ENCODE measurements around the gene STARD3. TPM values are rescaled to one million over a fixed set of nuclear protein-coding genes. Genes with fewer than 3 reads are reported as not detected.

The STARD3 gene
- total RNA-seq, 1 experiment from 2014 or later = 55.5 TPM

DNA sequence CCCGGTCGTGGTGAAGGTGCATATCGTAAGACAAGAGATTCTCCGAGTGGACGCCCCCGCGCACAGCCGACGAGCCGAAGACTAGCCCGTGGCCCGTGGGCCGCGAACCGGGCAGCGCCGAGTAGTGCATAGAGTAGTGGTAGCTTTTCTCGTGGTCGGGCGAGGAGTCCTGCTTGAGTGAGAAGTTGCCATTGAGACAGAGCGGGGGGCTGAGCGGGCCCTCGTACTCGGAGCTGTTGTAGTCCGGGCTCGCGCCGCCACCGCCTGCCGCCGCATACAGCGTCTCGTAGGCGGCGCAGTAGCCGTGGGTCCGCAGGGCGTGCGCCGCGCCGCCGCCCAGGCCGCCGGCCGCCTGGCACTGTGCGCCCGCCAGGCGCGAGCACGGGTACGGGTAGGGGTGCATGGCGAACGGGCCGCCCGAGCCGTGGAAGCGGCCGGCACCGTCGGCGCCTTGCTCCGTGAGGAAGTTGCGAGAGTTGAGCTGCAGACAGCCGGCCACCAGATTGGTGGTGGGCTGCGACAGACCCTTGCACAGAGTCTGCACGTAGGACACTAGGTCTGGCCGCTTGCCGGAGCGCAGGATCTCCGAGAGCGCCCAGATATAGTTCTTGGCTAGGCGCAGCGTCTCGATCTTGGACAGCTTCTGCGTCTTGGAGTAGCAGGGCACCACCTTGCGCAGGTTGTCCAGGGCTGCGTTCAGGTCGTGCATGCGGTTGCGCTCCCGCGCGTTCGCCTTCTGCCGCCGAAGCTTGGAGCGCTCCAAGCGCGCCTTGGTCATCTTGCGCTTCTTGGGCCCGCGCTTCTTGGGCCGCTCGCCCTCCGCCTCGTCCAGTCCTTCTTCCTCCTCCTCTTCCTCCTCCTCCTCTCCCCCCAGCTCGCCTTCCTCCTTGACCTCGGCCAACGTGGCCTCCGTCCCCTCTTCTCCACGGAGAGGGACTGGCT is 31.2 kb upstream of the STARD3 start:
- H3K27ac Mint-ChIP-seq (ENCODE audit: unreplicated experiment) = no peak overlapping the region
- Histone ChIP-seq H3K36me3 (ENCODE audit: control insufficient read depth, insufficient read depth, low read length) (no peaks in the 10 kb centered on the region), H3K9me3 (no peaks in the 10 kb centered on the region), H3K4me1 (peaks cover 14% of the 10 kb centered on the region; the same call in 1 of the 2 replicates), H3K27me3 (replicated peaks; ENCODE audit: control insufficient read depth, insufficient read depth, low read length) (peaks cover 5% of the 10 kb centered on the region), H3K4me3 (ENCODE audit: low read depth, low read length) (no peak overlapping the region)
- no peaks in the 10 kb centered on the region for H3K4me1 Mint-ChIP-seq (ENCODE audit: low read depth, unreplicated experiment)
- no peak for DNase-seq
- POLR2A ChIA-PET = no interaction called here
- H3K27me3 Mint-ChIP-seq (ENCODE audit: insufficient read depth, unreplicated experiment) = peaks cover 43% of the 10 kb centered on the region
- intact Hi-C loops (cut with micrococcal nuclease; ENCODE audit: unreplicated experiment) = no loop called here
- no TSS peak for BruUV-seq (replicated peaks)
- no peaks in the 10 kb centered on the region for H3K9me3 Mint-ChIP-seq (ENCODE audit: unreplicated experiment)
- TF ChIP-seq, protein P1, sequence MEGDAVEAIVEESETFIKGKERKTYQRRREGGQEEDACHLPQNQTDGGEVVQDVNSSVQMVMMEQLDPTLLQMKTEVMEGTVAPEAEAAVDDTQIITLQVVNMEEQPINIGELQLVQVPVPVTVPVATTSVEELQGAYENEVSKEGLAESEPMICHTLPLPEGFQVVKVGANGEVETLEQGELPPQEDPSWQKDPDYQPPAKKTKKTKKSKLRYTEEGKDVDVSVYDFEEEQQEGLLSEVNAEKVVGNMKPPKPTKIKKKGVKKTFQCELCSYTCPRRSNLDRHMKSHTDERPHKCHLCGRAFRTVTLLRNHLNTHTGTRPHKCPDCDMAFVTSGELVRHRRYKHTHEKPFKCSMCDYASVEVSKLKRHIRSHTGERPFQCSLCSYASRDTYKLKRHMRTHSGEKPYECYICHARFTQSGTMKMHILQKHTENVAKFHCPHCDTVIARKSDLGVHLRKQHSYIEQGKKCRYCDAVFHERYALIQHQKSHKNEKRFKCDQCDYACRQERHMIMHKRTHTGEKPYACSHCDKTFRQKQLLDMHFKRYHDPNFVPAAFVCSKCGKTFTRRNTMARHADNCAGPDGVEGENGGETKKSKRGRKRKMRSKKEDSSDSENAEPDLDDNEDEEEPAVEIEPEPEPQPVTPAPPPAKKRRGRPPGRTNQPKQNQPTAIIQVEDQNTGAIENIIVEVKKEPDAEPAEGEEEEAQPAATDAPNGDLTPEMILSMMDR (IDR thresholded peaks at IDR 0.05; ENCODE audit: insufficient read depth in 1 of 2, low read depth in 1 of 2, low read length in 1 of 2, severe bottlenecking in 1 of 2, unreplicated experiment in 1 of 2) = no peak
- CTCF ChIA-PET = interaction anchor here (4.0 kb wide), 1 partner anchor 16 kb away, joined by 14 read pairs; no protein-coding TSS in a partner anchor
- H3K36me3 Mint-ChIP-seq (ENCODE audit: insufficient read depth, unreplicated experiment) = no peaks in the 10 kb centered on the region
- peak overlapping the region; percentile 31 for H3K4me3 Mint-ChIP-seq (ENCODE audit: unreplicated experiment)

DNA sequence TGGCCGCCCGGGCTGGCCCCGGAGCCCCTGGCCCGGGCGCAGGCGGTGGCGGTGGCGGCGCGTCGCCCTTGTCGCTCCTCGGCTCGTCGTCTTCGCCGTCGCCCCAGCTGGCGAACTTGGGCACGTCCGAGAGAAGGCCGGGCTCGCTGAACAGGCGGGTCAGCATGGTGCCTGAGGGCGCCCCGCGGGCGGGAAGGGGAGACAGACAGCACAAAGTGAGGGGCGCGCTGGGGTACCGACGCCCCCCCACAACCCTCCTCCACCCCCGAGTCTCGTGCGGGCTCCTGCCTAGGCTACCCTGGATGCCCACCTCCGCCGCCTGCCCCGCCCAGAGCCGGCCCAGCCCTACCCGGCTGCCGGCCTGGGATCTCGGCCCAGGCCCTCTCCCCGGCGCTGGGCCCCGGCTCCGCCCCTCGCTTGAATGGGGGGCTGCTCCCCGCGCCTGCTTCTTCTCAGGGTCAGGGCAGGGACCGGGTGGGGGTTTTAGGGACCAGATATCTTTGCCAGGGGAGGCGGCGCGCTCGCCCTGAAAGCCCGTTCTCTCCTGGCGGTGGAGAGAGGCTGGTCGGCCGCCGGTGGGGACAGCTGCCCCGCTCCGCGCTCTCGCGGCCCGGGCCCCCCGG is 30.4 kb upstream of the STARD3 start:
- Mint-ChIP-seq H3K4me3 (ENCODE audit: unreplicated experiment) (peak overlapping the region; percentile 33), H3K36me3 (ENCODE audit: insufficient read depth, unreplicated experiment) (no peaks in the 10 kb centered on the region), H3K4me1 (ENCODE audit: low read depth, unreplicated experiment) (no peaks in the 10 kb centered on the region), H3K27ac (ENCODE audit: unreplicated experiment) (no peak overlapping the region), H3K27me3 (ENCODE audit: insufficient read depth, unreplicated experiment) (peaks cover 40% of the 10 kb centered on the region), H3K9me3 (ENCODE audit: unreplicated experiment) (no peaks in the 10 kb centered on the region)
- ChIA-PET POLR2A (no interaction called here), CTCF (interaction anchor here (4.0 kb wide), 1 partner anchor 15 kb away, joined by 14 read pairs; no protein-coding TSS in a partner anchor)
- TF ChIP-seq, protein P1 (IDR thresholded peaks at IDR 0.05; ENCODE audit: insufficient read depth in 1 of 2, low read depth in 1 of 2, low read length in 1 of 2, severe bottlenecking in 1 of 2, unreplicated experiment in 1 of 2) = no peak
- H3K4me1 ChIP-seq = peaks cover 14% of the 10 kb centered on the region; the same call in 1 of the 2 replicates
- peaks cover 5% of the 10 kb centered on the region for H3K27me3 ChIP-seq (replicated peaks; ENCODE audit: control insufficient read depth, insufficient read depth, low read length)
- DNase-seq = no peak
- H3K36me3 ChIP-seq (ENCODE audit: control insufficient read depth, insufficient read depth, low read length) = no peaks in the 10 kb centered on the region
- intact Hi-C loops (cut with micrococcal nuclease; ENCODE audit: unreplicated experiment) = no loop called here
- no peak overlapping the region for H3K4me3 ChIP-seq (ENCODE audit: low read depth, low read length)
- H3K9me3 ChIP-seq = no peaks in the 10 kb centered on the region
- no TSS peak for BruUV-seq (replicated peaks)

DNA sequence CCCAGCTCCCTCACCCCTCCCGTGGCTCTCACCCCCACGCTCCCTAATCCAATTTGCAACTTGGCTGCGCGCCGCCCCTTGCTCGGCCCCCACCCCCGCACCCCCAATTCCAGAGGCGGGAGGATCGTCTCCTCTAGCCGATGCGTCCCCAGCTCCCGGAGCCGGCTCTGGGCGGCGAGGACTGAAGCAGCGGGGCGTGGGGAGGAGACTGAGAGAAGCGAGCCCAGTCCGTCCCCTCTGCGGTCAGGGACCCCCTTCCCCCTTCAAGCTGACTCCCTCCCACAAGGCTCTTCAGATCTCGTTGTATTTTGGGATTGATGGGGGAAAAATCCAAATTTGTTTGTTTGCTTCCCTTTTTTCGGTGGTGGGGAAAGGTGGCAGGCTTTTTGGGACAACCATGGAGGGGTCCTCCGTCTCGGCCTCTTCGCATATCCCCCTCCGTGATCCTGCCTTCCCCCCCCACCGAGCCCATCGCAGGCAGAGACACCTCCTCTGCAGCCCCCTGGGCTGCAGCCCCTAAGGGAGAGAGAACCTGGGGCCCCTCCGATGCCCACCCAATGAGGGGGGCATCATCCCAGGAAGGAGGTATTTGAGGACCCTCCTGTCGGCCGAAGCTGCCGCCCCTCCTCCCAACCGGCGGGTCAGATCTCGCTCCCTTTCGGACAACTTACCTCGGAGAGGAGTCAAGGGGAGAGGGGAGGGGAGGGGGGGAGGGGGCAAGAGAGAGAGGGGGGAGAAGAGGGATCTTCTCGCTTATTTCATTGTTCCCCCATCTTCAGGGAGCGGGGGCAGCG is 29.7 kb upstream of the STARD3 start:
- H3K27me3 Mint-ChIP-seq (ENCODE audit: insufficient read depth, unreplicated experiment) = peaks cover 35% of the 10 kb centered on the region
- TF ChIP-seq, protein P1 (IDR thresholded peaks at IDR 0.05; ENCODE audit: insufficient read depth in 1 of 2, low read depth in 1 of 2, low read length in 1 of 2, severe bottlenecking in 1 of 2, unreplicated experiment in 1 of 2) = no peak
- no TSS peak for BruUV-seq (replicated peaks)
- no peak overlapping the region for H3K27ac Mint-ChIP-seq (ENCODE audit: unreplicated experiment)
- no peaks in the 10 kb centered on the region for H3K36me3 ChIP-seq (ENCODE audit: control insufficient read depth, insufficient read depth, low read length)
- intact Hi-C loops (cut with micrococcal nuclease; ENCODE audit: unreplicated experiment) = no loop called here
- no peak overlapping the region for H3K4me3 ChIP-seq (ENCODE audit: low read depth, low read length)
- no peaks in the 10 kb centered on the region for H3K36me3 Mint-ChIP-seq (ENCODE audit: insufficient read depth, unreplicated experiment)
- peaks cover 3% of the 10 kb centered on the region; the same call in 1 of the 2 replicates for H3K27me3 ChIP-seq (replicated peaks; ENCODE audit: control insufficient read depth, insufficient read depth, low read length)
- peak overlapping the region; percentile 33 for H3K4me3 Mint-ChIP-seq (ENCODE audit: unreplicated experiment)
- ChIA-PET CTCF (interaction anchor here (4.0 kb wide), 1 partner anchor 15 kb away, joined by 14 read pairs; no protein-coding TSS in a partner anchor), POLR2A (no interaction called here)
- no peaks in the 10 kb centered on the region for H3K9me3 ChIP-seq
- no peaks in the 10 kb centered on the region for H3K4me1 Mint-ChIP-seq (ENCODE audit: low read depth, unreplicated experiment)
- H3K4me1 ChIP-seq = peaks cover 14% of the 10 kb centered on the region; the same call in 1 of the 2 replicates
- DNase-seq = no peak
- H3K9me3 Mint-ChIP-seq (ENCODE audit: unreplicated experiment) = no peaks in the 10 kb centered on the region

Measured in Caco-2 (cell line).